ENCODE data around the gene TSPEAR.

The TSPEAR gene

DNA sequence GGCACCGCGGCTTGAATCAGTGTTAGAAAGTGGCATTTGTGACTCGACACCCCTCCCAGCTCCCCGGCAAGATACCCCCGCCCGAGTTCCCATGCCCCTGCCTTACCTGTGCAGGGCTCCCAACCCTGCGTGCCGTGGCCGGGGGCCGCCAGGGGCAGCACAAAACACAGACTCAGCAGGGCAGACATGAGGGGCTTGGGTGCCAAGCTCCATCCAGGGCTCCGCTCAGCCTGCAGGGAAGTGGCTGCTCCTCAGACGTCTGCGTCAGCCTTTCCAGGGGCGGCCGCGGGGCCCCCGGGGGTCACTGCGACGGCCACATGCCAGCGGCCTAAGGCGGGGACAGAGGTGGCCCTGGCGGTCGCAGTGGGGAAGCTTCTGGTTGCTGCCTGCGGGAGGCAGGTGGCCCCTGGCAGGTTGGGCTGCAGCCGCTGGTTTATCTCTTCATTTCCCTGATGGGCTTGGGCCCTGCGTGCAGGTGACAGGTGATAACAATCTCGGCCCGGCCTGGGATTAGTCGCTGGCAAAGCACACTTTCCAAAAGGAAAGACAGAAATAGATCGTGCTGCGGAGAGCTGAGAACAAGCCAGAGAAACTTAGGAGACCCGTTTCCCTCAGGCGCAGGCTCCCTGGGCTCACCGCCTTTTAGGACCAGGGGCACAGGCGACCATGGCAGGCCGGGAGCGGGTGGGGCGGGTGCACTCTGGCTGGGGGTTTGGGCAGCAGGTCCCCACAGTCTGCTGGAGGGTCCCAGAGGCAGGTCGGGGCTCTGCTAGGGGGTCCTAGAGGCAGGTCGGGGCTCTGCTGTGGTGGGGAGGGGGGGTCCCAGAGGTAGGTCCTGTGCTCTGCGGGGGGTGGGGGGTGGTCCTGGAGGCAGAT lies at the start of gene TSPEAR:
Gene TSPEAR (minus strand): TSS at position 246 of the 876 bp plus-strand sequence. CDS start 58 bp downstream, at position 188.
- Histone ChIP-seq H3K9me3 (ENCODE audit: control insufficient read depth, insufficient read depth, low read depth, low read length) (no peaks in the 10 kb centered on the region), H3K4me1 (ENCODE audit: control insufficient read depth, insufficient read depth, low read length) (peaks cover 50% of the 10 kb centered on the region), H3K36me3 (ENCODE audit: control insufficient read depth, insufficient read depth, low read length) (no peaks in the 10 kb centered on the region), H3K27ac (ENCODE audit: low read depth, low read length) (no peak within 1 kb of the TSS), H3K9ac (ENCODE audit: low read length) (peak within 1 kb of the TSS; percentile 67), H3K4me3 (ENCODE audit: low read depth, low read length) (peak within 1 kb of the TSS; percentile 64), H3K27me3 (ENCODE audit: control insufficient read depth, insufficient read depth, low read length) (peaks cover 84% of the 10 kb centered on the region)

- no peaks in the 10 kb centered on the region for H3K27me3 ChIP-seq (ENCODE audit: control insufficient read depth, insufficient read depth, low read length)
- H3K9ac ChIP-seq (ENCODE audit: low read length): no peak overlapping the region
- H3K9me3 ChIP-seq (ENCODE audit: control insufficient read depth, insufficient read depth, low read depth, low read length): peaks cover 4% of the 10 kb centered on the region; the same call in 1 of the 2 replicates
- peaks cover 22% of the 10 kb centered on the region for H3K4me1 ChIP-seq (ENCODE audit: control insufficient read depth, insufficient read depth, low read length)
- no peak overlapping the region for H3K4me3 ChIP-seq (ENCODE audit: low read depth, low read length)
- H3K27ac ChIP-seq (ENCODE audit: low read depth, low read length): no peak overlapping the region
- H3K36me3 ChIP-seq (ENCODE audit: control insufficient read depth, insufficient read depth, low read length): no peaks in the 10 kb centered on the region
These were observed 49.0 kb upstream of the TSPEAR start for GRCh38 chr21:44760376-44760775.

- Histone ChIP-seq H3K36me3 (ENCODE audit: control insufficient read depth, insufficient read depth, low read length) (no peaks in the 10 kb centered on the region), H3K4me1 (ENCODE audit: control insufficient read depth, insufficient read depth, low read length) (peaks cover 16% of the 10 kb centered on the region), H3K9ac (ENCODE audit: low read length) (no peak overlapping the region), H3K4me3 (ENCODE audit: low read depth, low read length) (no peak overlapping the region), H3K9me3 (ENCODE audit: control insufficient read depth, insufficient read depth, low read depth, low read length) (peaks cover 9% of the 10 kb centered on the region; the same call in 1 of the 2 replicates), H3K27me3 (ENCODE audit: control insufficient read depth, insufficient read depth, low read length) (no peaks in the 10 kb centered on the region), H3K27ac (ENCODE audit: low read depth, low read length) (no peak overlapping the region)
These were observed 48.4 kb upstream of the TSPEAR start for GRCh38 chr21:44759628-44760285.

DNA sequence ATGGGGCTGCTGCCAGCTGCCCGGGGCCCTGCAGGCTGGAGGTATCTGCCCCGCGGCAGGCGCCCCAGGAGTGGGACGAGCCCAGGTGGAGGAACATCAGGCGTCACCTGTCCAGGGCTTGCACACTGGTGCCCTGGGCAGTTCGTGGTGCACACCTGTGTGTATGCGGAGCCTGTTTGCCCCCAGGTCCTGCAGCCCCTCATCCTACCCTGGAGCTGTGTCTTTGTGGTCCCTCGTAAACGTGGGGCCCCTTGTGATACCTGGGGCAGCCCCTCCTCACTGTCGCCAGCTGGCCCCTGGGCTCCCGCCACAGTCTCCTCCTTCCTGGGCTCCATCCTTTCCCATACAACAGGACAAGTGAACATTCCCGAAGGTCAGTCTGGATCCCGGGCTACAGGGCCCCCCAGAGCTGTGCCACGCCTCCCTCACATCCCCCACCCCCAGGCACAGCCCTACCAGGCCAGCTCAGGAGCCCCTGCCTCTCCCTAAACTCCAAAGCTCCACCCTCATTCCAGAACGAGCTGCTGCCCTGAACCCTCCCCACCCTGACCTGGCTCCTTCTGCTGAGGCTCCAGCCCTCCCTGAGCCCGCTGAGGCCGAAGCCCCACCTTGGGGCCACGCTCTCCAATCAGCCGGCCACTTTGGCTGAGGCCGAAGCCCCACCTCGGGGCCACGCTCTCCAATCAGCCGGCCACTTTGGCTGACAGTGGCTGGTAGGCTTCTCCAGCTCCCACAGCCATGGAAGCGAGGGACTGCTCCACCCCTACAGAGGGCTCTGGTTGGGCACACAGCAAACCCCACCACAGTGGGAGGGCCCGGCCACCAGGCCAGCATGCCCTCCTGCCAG lies 47.6 kb upstream of the TSPEAR start:
- peaks cover 14% of the 10 kb centered on the region; the same call in 1 of the 2 replicates for H3K9me3 ChIP-seq (ENCODE audit: control insufficient read depth, insufficient read depth, low read depth, low read length)
- no peak overlapping the region for H3K4me3 ChIP-seq (ENCODE audit: low read depth, low read length)
- no peaks in the 10 kb centered on the region for H3K36me3 ChIP-seq (ENCODE audit: control insufficient read depth, insufficient read depth, low read length)
- peaks cover 12% of the 10 kb centered on the region for H3K4me1 ChIP-seq (ENCODE audit: control insufficient read depth, insufficient read depth, low read length)
- no peak overlapping the region for H3K27ac ChIP-seq (ENCODE audit: low read depth, low read length)
- no peak overlapping the region for H3K9ac ChIP-seq (ENCODE audit: low read length)
- H3K27me3 ChIP-seq (ENCODE audit: control insufficient read depth, insufficient read depth, low read length): no peaks in the 10 kb centered on the region

- Histone ChIP-seq H3K36me3 (ENCODE audit: control insufficient read depth, insufficient read depth, low read length) (no peaks in the 10 kb centered on the region), H3K9ac (ENCODE audit: low read length) (no peak overlapping the region), H3K4me3 (ENCODE audit: low read depth, low read length) (no peak overlapping the region), H3K9me3 (ENCODE audit: control insufficient read depth, insufficient read depth, low read depth, low read length) (peaks cover 19% of the 10 kb centered on the region; the same call in 1 of the 2 replicates), H3K27me3 (ENCODE audit: control insufficient read depth, insufficient read depth, low read length) (no peaks in the 10 kb centered on the region), H3K4me1 (ENCODE audit: control insufficient read depth, insufficient read depth, low read length) (peaks cover 12% of the 10 kb centered on the region), H3K27ac (ENCODE audit: low read depth, low read length) (no peak overlapping the region)
These were observed 46.8 kb upstream of the TSPEAR start for GRCh38 chr21:44758141-44758561.

DNA sequence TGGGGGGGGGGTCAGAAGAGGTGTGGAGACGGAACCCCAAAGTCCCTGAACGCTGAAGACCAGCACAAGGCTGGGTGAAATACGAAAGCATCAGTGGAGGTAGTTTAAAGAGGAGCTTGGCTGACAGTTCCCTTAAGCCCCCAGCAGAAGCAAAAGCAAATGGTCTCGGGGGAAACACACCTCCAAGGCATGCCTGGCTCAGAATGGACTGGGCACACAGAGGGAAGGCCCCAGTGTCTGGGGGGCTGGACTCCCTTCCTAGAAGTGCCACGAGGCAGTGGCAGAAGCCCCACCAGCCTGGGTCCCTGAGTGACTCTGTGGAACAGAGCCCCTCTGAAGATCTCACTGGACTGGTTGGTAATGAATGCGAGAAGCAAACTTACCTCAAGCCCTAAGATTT lies 46.4 kb upstream of the TSPEAR start:
- no peaks in the 10 kb centered on the region for H3K36me3 ChIP-seq (ENCODE audit: control insufficient read depth, insufficient read depth, low read length)
- H3K4me3 ChIP-seq (ENCODE audit: low read depth, low read length): no peak overlapping the region
- peaks cover 13% of the 10 kb centered on the region for H3K4me1 ChIP-seq (ENCODE audit: control insufficient read depth, insufficient read depth, low read length)
- no peaks in the 10 kb centered on the region for H3K27me3 ChIP-seq (ENCODE audit: control insufficient read depth, insufficient read depth, low read length)
- no peak overlapping the region for H3K9ac ChIP-seq (ENCODE audit: low read length)
- H3K27ac ChIP-seq (ENCODE audit: low read depth, low read length): no peak overlapping the region
- peaks cover 20% of the 10 kb centered on the region for H3K9me3 ChIP-seq (ENCODE audit: control insufficient read depth, insufficient read depth, low read depth, low read length)

GRCh38 chr21:44756423-44757185 lies 45.2 kb upstream of the TSPEAR start:
- Histone ChIP-seq H3K36me3 (ENCODE audit: control insufficient read depth, insufficient read depth, low read length) (no peaks in the 10 kb centered on the region), H3K27me3 (ENCODE audit: control insufficient read depth, insufficient read depth, low read length) (no peaks in the 10 kb centered on the region), H3K9me3 (ENCODE audit: control insufficient read depth, insufficient read depth, low read depth, low read length) (peaks cover 18% of the 10 kb centered on the region), H3K4me3 (ENCODE audit: low read depth, low read length) (no peak overlapping the region), H3K9ac (ENCODE audit: low read length) (no peak overlapping the region), H3K27ac (ENCODE audit: low read depth, low read length) (no peak overlapping the region), H3K4me1 (ENCODE audit: control insufficient read depth, insufficient read depth, low read length) (peaks cover 20% of the 10 kb centered on the region)

DNA sequence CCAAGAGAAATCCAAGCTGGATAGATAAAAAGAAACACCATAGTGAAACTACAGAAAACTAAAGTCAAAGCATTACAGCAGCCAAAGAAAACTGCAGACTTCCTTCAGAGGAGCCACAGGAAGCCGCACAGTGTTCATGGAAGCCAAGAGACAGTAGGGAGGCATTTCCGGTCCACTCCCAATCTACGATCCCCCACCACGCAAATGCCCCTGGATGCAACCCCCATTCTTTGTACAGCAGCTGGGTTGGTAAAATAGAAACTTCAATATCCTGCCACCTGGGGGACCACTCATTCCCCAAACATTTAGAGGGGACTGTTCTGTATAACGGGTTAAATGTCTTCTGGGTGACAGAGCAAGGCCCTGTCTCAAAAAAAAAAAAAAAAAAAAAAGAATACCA lies 43.9 kb upstream of the TSPEAR start:
- Histone ChIP-seq H3K9me3 (ENCODE audit: control insufficient read depth, insufficient read depth, low read depth, low read length) (peaks cover 18% of the 10 kb centered on the region), H3K9ac (ENCODE audit: low read length) (no peak overlapping the region), H3K27me3 (ENCODE audit: control insufficient read depth, insufficient read depth, low read length) (no peaks in the 10 kb centered on the region), H3K36me3 (ENCODE audit: control insufficient read depth, insufficient read depth, low read length) (no peaks in the 10 kb centered on the region), H3K27ac (ENCODE audit: low read depth, low read length) (no peak overlapping the region), H3K4me1 (ENCODE audit: control insufficient read depth, insufficient read depth, low read length) (peaks cover 25% of the 10 kb centered on the region), H3K4me3 (ENCODE audit: low read depth, low read length) (no peak overlapping the region)

DNA sequence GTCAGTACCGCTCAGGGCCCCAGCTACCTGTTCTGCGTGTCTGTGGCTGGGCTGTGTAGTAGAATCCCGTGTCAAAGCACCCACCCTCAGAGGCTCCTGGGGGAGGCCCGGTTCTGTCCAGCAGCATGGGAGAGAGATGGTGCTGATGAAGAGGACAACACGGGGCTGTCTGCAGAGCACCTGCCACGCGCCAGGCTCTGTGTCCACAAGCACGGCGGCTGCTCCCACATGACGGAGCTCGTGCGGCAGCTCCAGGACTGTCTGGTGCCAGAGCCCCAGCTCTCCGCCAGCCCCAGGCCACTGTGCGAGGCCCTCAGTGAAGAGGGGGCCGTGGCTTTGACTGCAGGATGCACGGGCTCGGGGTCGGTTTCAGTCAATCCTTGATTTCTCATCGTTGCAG lies 42.0 kb upstream of the TSPEAR start:
- Histone ChIP-seq H3K9ac (ENCODE audit: low read length) (no peak overlapping the region), H3K4me3 (ENCODE audit: low read depth, low read length) (no peak overlapping the region), H3K27ac (ENCODE audit: low read depth, low read length) (no peak overlapping the region), H3K9me3 (ENCODE audit: control insufficient read depth, insufficient read depth, low read depth, low read length) (peaks cover 18% of the 10 kb centered on the region), H3K27me3 (ENCODE audit: control insufficient read depth, insufficient read depth, low read length) (no peaks in the 10 kb centered on the region), H3K4me1 (ENCODE audit: control insufficient read depth, insufficient read depth, low read length) (peaks cover 34% of the 10 kb centered on the region), H3K36me3 (ENCODE audit: control insufficient read depth, insufficient read depth, low read length) (no peaks in the 10 kb centered on the region)

DNA sequence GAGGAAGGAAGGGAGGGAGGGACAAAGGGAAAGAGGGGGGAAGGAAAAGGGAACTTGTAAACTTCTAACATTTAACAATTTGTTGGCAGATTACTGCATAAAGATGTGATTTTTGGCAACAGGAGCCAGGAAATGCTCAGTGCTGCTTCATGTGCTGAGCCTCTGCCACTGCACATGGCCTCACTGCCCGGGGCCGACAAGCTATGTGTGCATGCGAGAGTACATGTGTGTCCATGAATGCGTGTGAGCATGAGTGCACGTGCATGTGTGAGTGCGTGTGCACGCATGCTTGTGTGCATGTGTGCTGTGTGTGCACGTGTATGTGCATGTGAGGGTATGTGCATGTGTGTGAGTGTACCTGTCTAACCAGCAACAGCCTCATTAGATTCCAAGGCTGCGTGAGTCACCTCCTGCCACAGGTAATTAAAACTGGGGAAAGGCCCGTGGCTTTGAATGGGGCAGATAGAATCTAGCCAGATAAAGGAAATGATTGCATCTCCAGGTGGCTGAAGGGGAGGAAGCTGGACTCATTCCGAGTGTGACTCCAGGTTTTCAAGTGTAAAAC lies 41.4 kb upstream of the TSPEAR start:
- Histone ChIP-seq H3K9me3 (ENCODE audit: control insufficient read depth, insufficient read depth, low read depth, low read length) (peaks cover 21% of the 10 kb centered on the region), H3K27me3 (ENCODE audit: control insufficient read depth, insufficient read depth, low read length) (no peaks in the 10 kb centered on the region), H3K27ac (ENCODE audit: low read depth, low read length) (no peak overlapping the region), H3K9ac (ENCODE audit: low read length) (no peak overlapping the region), H3K36me3 (ENCODE audit: control insufficient read depth, insufficient read depth, low read length) (no peaks in the 10 kb centered on the region), H3K4me3 (ENCODE audit: low read depth, low read length) (no peak overlapping the region), H3K4me1 (ENCODE audit: control insufficient read depth, insufficient read depth, low read length) (peaks cover 34% of the 10 kb centered on the region)

All from HUES6 (cell line).